DMS114 treated with DMSO at 0.1 percent for 48 hours (cell line): ENCODE data around the gene SMDT1.

Source experiments
- DNase-seq: peaks from one replicate; lab custom pipeline; 2025; ENCODE audit not compliant: unreplicated experiment; lab: John Stamatoyannopoulos, UW

Gene SMDT1, protein sequence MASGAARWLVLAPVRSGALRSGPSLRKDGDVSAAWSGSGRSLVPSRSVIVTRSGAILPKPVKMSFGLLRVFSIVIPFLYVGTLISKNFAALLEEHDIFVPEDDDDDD

DNA sequence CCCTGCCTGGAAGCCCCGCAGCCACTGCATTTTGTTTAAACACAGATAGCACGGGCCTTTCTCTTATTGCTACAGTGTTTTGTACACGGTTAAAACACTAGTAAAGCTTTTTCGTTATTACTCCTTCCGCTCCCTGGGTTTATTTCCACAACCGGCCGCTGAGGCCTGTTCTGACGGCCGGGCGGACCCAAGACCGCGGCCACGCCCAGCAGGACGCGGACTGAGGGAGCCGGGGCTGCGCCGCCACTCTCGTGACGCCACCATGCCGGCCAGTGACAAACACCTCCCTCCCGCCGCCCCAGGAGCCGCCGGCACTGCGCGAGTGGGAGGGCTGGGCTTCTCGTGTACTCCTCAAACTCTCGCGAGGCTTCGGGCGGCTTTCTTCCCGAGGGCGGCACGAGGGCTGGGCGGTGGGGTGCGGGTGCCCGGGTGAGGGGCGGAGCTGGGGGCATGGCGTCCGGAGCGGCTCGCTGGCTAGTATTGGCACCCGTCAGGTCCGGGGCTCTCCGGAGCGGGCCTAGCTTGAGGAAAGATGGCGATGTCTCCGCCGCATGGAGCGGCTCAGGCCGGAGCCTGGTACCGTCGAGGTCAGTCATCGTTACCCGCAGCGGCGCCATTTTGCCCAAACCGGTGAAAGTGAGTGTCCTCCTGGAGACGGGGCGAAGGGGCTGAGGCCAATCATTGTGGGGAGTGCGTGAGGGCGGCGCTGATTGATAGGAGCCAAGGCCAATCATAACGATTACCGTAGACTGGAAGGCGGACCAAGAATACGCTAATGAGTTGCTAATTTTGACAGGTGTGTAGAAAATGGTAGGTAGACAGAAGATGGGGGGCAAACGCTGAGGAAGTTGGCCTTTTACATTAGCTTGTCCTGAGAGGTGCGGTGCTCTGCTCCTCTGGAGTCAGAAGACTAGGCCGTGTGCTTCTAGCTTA lies at the start of gene SMDT1:
TSS of gene SMDT1 (plus strand) at position 382 of the 933 bp plus-strand sequence. CDS start at position 451, 69 bp downstream.
- peak; percentile 93 for DNase-seq

- no peak for DNase-seq
These were observed 46.0 kb upstream of the SMDT1 start for GRCh38 chr22:42033263-42034181.

DNA sequence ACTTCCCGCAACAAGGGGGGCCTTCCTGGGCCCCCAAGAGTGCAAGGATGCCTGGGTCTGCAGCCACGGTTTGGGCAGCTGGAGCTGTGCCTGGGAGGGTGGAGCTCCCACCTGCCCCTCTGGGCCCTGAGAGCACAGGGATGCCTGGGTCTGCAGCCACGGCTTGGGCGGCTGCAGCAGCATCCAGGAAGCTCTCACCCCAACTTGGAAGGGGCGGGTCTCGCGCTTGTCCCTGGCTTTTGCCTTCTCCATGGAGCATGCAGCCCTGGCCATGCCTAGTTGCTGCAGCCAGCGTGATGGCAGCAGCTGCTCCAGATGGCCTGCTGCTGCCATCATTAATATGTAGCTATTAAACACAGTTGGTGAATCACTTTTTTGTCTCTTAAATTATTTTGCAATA lies 44.2 kb upstream of the SMDT1 start:
- no peak for DNase-seq

DNA sequence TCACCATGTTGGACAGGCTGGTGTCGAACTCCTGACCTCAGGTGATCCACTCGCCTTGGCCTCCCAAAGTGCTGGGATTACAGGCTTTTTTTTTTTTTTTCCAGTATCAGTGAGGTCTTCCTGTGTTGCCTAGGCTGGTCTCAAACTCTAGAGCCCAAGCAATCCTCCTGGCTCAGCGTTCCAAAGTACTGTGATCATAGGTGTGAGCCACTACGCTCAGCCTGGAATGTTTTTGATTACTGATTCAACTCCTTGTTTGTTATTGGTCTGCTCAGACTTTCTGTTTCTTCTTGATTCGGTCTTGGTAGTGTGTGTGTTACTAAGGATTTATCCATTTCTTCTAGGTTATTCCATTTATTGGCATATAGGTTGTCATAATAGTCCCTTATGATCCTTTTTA lies 40.2 kb upstream of the SMDT1 start:
- DNase-seq = no peak

DNA sequence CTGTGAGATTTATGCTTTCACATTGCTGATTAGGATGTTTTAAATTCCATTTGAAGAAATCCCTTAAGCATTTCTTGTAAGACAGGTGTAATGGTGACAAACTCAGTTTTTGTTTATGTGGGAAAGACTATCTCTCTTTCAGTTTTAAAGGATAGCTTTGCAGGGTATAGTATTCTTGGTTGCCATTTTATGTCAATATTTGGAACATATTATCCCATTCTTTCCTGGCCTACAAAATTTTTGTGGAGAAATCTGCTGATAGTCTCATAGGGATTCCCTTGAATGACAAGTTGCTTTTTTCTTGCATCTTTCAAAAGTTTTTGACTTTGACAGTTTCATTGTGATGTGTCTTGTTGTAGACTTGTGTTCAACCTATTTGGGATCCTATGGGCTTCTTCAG lies 37.7 kb upstream of the SMDT1 start:
- no peak for DNase-seq

DNA sequence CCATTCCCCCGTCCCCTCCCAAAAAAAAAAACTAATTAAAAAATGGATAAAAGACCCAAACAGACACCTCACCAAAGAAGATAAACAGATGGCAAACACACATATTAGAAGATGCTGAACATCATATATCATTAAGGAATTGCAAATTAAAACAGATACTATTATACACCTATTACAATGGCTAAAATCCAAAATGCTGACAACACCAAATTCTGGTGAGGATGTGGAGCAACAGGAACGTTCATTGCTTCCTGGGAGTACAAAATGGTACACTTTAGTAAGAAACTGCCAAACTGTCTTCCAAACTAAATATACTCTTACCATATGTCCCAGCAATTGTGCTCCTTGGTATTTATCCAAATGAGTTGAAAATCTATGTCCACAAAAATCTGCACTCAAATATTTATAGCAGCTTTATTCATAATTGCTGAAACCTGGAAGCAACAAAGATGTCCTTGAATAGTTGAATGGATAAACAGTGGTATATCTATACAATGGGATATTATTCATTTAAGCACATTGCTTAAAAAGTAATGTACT lies 28.8 kb upstream of the SMDT1 start:
- DNase-seq = no peak

DNA sequence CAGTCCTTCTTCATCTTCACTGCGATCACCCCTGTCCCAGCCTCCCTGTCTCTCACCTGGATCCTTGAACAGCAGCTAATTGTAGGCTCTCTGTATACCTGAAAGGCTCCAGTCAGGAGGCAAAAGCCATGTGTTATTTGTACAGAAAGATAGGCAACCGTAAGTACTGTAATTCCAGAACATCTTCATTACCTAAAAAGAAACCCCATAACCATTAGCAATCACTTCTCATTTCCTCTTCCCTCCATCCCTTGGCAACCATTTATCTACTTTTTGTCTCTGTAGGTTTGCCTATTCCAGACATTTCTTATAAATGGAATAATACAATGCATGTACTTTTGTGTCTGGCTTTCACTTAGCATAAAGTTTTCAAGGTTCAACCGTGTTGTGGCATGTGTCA lies 26.7 kb upstream of the SMDT1 start:
- DNase-seq = no peak

- DNase-seq = no peak
These were observed 22.6 kb upstream of the SMDT1 start for GRCh38 chr22:42056757-42057511.

DNA sequence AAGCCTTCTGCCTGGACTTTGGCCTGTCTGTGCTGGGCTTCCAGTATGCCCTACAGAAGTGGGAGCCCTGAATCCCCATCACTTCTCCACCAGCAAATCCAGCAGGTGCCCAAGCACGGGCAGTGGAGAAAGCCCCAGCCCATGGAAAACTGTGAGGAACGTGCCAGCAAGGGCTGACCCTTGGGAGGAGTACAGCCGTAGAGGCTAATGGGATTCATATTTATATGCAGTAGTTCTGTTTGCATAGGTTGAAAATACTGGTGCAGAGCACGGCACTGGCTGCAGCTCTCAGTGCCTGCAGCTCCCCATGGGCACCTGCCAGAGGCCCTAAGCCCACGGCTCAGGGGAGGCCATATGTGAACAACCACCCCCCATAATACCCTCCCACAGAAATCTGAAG lies 19.0 kb upstream of the SMDT1 start:
- no peak for DNase-seq

GRCh38 chr22:42061041-42061440 lies 18.5 kb upstream of the SMDT1 start:
- DNase-seq = no peak

DNA sequence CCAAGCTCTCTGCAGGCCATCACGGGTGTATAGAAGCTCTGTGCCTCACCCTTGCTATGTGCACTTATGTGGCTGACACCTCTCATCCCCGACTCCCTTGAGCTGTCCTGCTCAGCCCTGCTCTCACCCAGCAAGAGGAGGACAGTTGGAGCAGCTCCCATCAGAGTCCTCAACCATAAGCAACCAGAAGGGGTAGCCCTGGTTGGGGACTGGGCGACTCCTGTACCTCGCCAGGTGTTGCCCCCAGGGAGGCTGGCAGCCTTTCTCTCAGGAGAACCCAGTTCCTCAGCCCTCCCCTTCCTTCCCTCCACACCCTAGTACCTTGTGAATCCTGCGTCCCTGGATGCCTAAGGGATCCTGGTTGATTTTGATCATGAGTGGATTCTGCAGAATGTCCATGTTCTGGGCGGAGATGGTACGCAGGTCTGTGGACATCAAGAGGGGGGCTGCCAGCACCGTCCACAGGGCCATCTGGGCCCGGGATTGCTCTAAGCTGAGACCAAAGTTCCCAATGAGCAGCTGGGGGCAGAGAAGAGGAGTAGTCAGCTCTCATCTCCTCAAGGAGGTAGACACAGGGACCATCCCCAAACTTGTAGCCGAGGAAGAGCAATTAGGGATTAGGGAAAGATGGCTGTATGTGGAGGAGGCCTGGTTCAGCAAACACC lies 16.9 kb upstream of the SMDT1 start:
- DNase-seq = no peak

- DNase-seq = no peak
These were observed 14.9 kb upstream of the SMDT1 start for GRCh38 chr22:42064629-42065028.

DNA sequence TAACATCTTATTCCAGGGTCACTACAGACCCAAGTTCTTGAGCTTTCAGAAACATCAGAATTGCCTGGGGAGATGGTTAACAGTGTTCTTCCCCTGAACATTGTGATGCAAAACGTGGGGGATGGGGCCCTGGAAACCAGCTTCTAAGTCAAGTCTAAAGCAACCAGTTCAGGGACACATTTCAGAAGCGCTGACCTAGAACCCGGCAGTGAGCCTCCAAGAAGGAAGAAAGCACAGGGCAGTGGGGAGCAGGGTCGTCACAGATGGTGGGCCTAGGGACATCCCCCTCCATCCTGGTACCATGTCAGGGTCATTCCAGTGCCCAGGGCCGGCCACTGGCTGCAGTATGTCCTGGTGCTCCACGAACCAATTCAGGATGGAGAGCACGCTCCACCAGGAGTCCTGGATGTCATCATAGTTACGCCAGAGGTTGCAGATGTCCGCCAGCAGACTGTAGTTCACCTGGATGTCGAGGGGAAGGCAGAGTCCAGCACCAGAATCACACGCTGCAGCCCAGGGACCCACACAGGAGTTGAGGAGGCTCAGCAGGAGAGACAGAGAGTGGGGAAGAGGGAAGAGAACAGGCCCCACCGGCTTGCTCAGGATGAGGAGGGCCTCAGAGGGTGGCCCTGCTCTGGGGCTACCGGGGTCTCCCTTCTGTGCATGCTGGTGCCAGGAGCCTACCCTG lies 13.9 kb upstream of the SMDT1 start:
- no peak for DNase-seq

- DNase-seq = no peak
These were observed 13.3 kb upstream of the SMDT1 start for GRCh38 chr22:42066126-42066761.

GRCh38 chr22:42066937-42067336 lies 12.6 kb upstream of the SMDT1 start:
- DNase-seq = no peak

GRCh38 chr22:42067671-42068251 lies 11.7 kb upstream of the SMDT1 start:
- no peak for DNase-seq

DNA sequence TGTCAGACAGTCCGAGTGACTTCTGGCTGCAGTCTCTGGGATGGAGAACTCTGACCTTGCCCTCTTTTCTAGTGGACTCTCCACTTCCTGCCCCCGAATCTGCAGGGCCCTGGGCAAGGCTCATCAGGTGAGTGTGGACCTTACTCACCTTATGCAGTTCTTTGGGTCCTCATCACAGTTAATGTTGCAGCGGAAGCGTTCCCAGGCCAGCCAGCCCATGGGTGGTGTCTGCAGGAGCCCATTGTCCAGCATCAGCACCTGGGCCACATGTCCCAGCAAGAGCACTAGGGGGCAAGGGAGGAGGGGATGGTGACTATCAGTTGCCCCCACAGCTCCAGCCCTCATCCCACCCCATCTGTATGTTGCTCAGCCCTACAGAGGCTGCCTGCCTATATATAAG lies 11.2 kb upstream of the SMDT1 start:
- DNase-seq = no peak

- DNase-seq = no peak
These were observed 9.5 kb upstream of the SMDT1 start for GRCh38 chr22:42069801-42070516.
